ENCODE results near the gene ITFG1. TPM values are rescaled to one million over a fixed set of nuclear protein-coding genes. Genes with fewer than 3 reads are reported as not detected.

Gene ITFG1
- total and polyA plus RNA-seq, 7 donors: 12.0 to 59.3 (median 36.0) TPM

GRCh38 chr16:47431960-47432359 lies 28.9 kb downstream of the ITFG1 start:
- 90 to 94% methylated on average over 3 of the region's 3 CpGs for WGBS, 2 donors
- no peaks in the 10 kb centered on the region for H3K9me3 ChIP-seq
- H3K27ac ChIP-seq: no peak overlapping the region
- no peaks in the 10 kb centered on the region for H3K4me1 ChIP-seq
- no peak for DNase-seq
- peaks cover 0 to 17% (median 4%) of the 10 kb centered on the region in 4 donors for H3K36me3 ChIP-seq
- no peaks in the 10 kb centered on the region for H3K27me3 ChIP-seq
- no peak overlapping the region for H3K4me3 ChIP-seq
- TF ChIP-seq, protein P1, sequence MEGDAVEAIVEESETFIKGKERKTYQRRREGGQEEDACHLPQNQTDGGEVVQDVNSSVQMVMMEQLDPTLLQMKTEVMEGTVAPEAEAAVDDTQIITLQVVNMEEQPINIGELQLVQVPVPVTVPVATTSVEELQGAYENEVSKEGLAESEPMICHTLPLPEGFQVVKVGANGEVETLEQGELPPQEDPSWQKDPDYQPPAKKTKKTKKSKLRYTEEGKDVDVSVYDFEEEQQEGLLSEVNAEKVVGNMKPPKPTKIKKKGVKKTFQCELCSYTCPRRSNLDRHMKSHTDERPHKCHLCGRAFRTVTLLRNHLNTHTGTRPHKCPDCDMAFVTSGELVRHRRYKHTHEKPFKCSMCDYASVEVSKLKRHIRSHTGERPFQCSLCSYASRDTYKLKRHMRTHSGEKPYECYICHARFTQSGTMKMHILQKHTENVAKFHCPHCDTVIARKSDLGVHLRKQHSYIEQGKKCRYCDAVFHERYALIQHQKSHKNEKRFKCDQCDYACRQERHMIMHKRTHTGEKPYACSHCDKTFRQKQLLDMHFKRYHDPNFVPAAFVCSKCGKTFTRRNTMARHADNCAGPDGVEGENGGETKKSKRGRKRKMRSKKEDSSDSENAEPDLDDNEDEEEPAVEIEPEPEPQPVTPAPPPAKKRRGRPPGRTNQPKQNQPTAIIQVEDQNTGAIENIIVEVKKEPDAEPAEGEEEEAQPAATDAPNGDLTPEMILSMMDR (IDR thresholded peaks at IDR 0.05): no peak
- TF ChIP-seq POLR2A (IDR thresholded peaks at IDR 0.05): no peak
- no peak for TF ChIP-seq POLR2AphosphoS5 (IDR thresholded peaks at IDR 0.05)
- no peak for TF ChIP-seq EP300 (IDR thresholded peaks at IDR 0.05)
- intact Hi-C loops (cut with DNase I): no loop called here

- Histone ChIP-seq H3K9me3 (no peaks in the 10 kb centered on the region), H3K4me3 (no peak overlapping the region), H3K36me3 (peaks cover 0 to 44% (median 9%) of the 10 kb centered on the region in 4 donors), H3K27me3 (no peaks in the 10 kb centered on the region), H3K27ac (no peak overlapping the region), H3K4me1 (no peaks in the 10 kb centered on the region)
- 98 to 99% methylated on average over 1 of the region's 1 CpG for WGBS, 2 donors
- TF ChIP-seq, protein P1 (IDR thresholded peaks at IDR 0.05): no peak
- TF ChIP-seq POLR2AphosphoS5 (IDR thresholded peaks at IDR 0.05) (no peak), POLR2A (IDR thresholded peaks at IDR 0.05) (no peak), EP300 (IDR thresholded peaks at IDR 0.05) (no peak)
- intact Hi-C loops (cut with DNase I): no loop called here
- DNase-seq: no peak
Measured at GRCh38 chr16:47426806-47427205, 34.1 kb downstream of the ITFG1 start.

DNA sequence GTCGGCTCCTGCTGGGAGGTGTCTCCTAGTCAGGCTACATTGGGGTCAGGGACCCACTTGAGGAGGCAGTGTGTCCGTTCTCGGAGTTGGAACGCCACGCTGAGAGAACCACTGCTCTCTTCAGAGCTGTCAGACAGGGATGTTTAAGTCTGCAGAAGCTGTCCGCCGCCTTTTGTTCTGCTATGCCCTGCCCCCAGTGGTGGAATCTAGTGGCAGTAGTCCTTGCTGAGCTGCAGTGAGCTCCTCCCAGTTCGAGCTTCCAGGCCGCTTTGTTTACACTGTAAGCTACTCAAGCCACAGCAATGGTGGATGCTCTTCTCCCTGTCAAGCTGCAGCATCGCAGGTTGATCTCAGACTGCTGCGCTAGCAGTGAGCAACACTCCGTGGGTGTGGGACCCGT lies 36.0 kb downstream of the ITFG1 start:
- Histone ChIP-seq H3K27me3 (no peaks in the 10 kb centered on the region), H3K4me1 (no peaks in the 10 kb centered on the region), H3K27ac (no peak overlapping the region), H3K4me3 (no peak overlapping the region), H3K36me3 (peaks cover 0 to 53% (median 9%) of the 10 kb centered on the region in 4 donors), H3K9me3 (no peaks in the 10 kb centered on the region)
- no peak for DNase-seq
- intact Hi-C loops (cut with DNase I): no loop called here
- TF ChIP-seq POLR2A (IDR thresholded peaks at IDR 0.05): no peak
- no peak for TF ChIP-seq EP300 (IDR thresholded peaks at IDR 0.05)
- no peak for TF ChIP-seq POLR2AphosphoS5 (IDR thresholded peaks at IDR 0.05)
- TF ChIP-seq, protein P1 (IDR thresholded peaks at IDR 0.05): no peak
- WGBS, 2 donors: 92 to 95% methylated on average over 13 of the region's 13 CpGs

DNA sequence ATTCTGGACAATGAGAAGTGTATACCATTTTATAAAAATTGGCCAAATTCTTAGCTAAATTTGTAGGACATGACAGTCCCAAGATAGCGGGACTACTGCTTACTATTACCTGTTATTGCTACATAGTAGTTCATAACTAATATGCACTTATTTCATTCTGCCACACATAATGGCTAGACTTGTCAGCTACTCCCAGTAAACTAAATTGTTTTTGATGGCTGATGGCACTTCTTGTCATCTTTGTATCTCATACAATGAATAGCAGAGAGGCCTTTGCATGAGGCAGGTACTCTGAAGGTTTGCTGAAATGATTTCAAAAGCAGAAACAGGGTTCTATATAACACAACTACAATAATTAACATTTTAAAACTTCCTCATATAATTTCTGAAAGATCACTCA lies 44.0 kb downstream of the ITFG1 start:
- Histone ChIP-seq H3K27ac (no peak overlapping the region), H3K36me3 (peaks cover 0 to 12% (median 0%) of the 10 kb centered on the region in 4 donors), H3K4me1 (no peaks in the 10 kb centered on the region), H3K27me3 (no peaks in the 10 kb centered on the region), H3K9me3 (no peaks in the 10 kb centered on the region), H3K4me3 (no peak overlapping the region)
- TF ChIP-seq POLR2AphosphoS5 (IDR thresholded peaks at IDR 0.05) (no peak), EP300 (IDR thresholded peaks at IDR 0.05) (no peak), POLR2A (IDR thresholded peaks at IDR 0.05) (no peak)
- TF ChIP-seq, protein P1 (IDR thresholded peaks at IDR 0.05): no peak
- intact Hi-C loops (cut with DNase I): no loop called here
- no peak for DNase-seq
- 96 to 100% methylated on average over 1 of the region's 1 CpG for WGBS, 2 donors

DNA sequence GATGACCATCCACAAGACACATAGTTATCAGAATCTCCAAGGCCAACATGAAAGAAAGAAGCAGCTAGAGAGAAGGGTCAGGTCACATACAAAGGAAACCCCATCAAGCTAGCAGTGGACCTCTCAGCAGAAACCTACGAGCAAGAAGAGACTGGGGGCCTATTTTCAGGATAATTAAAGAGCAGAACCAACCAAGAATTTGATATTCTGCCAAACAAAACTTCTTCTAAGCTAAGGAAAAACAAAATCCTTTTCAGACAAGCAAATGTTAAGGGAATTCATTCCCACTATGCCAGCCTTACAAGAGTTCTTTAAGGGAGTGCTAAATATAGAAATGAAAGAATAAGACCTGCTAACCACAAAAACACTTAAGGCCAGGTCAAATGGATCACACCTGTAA lies 47.8 kb downstream of the ITFG1 start:
- Histone ChIP-seq H3K4me3 (no peak overlapping the region), H3K36me3 (peaks cover 0 to 3% (median 0%) of the 10 kb centered on the region in 4 donors), H3K27ac (no peak overlapping the region), H3K4me1 (no peaks in the 10 kb centered on the region), H3K27me3 (no peaks in the 10 kb centered on the region), H3K9me3 (no peaks in the 10 kb centered on the region)
- intact Hi-C loops (cut with DNase I): no loop called here
- TF ChIP-seq POLR2AphosphoS5 (IDR thresholded peaks at IDR 0.05) (no peak), POLR2A (IDR thresholded peaks at IDR 0.05) (no peak), EP300 (IDR thresholded peaks at IDR 0.05) (no peak)
- TF ChIP-seq, protein P1 (IDR thresholded peaks at IDR 0.05): no peak
- 88 to 96% methylated on average over 1 of the region's 1 CpG for WGBS, 2 donors
- DNase-seq: no peak
